ENCODE measurements around the gene LETMD1.
"Not testable (repeated sequence)": the region's sequence is repeated elsewhere in the genome, so short reads cannot be mapped to it uniquely, and the experiment has no call there.

Gene LETMD1

DNA sequence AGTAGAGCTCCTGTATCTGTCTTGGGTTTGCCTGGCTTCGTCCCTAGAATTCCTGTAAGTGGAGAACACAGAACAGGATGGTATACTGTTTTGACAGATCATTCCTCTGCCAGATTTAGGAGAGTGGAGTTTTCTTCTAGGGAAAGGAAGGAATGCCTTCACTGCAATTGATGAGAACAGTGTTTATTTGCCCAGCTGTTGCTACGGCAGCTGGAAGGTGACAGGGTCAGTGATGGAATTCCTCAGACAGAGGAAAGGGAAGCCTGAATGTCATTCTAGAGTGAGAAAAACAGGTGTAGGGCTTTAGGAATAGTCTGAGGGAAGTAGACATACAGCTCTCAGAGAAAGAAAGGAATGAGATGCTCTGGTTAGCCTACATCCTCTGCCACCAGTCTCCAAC is 23.5 kb downstream of the LETMD1 start:
- no peak overlapping the region for H3K27ac ChIP-seq (ENCODE audit: low read depth, low read length)
- peaks cover 25 to 60% of the 10 kb centered on the region in 2 donors for H3K36me3 ChIP-seq (ENCODE audit: control insufficient read depth in 1 of 2, insufficient read depth in 2 of 2, low read length in 2 of 2)
- H3K4me1 ChIP-seq (ENCODE audit: control insufficient read depth in 1 of 2, insufficient read depth in 2 of 2, low read length in 2 of 2): no peaks in the 10 kb centered on the region
- no peak overlapping the region for H3K4me3 ChIP-seq (ENCODE audit: low read depth in 1 of 2, low read length in 2 of 2)
- no peak overlapping the region for H3K9ac ChIP-seq (ENCODE audit: low read depth in 1 of 2, low read length in 2 of 2)
- no peaks in the 10 kb centered on the region for H3K27me3 ChIP-seq (ENCODE audit: control insufficient read depth in 1 of 2, insufficient read depth in 2 of 2, low read length in 2 of 2)
- no peaks in the 10 kb centered on the region for H3K9me3 ChIP-seq (ENCODE audit: control insufficient read depth in 1 of 2, low read length in 2 of 2)

DNA sequence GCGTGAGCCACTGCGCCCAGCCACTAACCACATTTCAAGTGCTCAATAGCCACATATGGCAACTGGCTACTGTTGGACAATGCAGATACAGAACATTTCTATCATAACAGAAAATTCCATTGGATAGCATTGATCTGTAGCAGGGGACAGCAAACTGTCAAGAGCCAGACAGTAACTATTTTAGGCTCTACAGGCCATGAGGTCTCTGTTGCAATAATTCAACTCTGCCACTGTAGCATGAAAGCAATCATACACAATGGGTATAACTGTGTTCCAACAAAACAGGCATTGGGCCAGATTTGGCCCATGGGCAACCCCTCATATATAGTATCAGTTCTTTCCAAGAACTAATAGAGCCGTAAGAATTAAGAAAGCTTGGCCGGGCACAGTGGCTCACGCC is 27.3 kb downstream of the LETMD1 start:
- Histone ChIP-seq H3K4me3 (ENCODE audit: low read depth in 1 of 2, low read length in 2 of 2) (no peak overlapping the region), H3K4me1 (ENCODE audit: control insufficient read depth in 1 of 2, insufficient read depth in 2 of 2, low read length in 2 of 2) (no peaks in the 10 kb centered on the region), H3K27ac (ENCODE audit: low read depth, low read length) (no peak overlapping the region), H3K27me3 (ENCODE audit: control insufficient read depth in 1 of 2, insufficient read depth in 2 of 2, low read length in 2 of 2) (no peaks in the 10 kb centered on the region), H3K36me3 (ENCODE audit: control insufficient read depth in 1 of 2, insufficient read depth in 2 of 2, low read length in 2 of 2) (peaks cover 14 to 35% of the 10 kb centered on the region in 2 donors), H3K9me3 (ENCODE audit: control insufficient read depth in 1 of 2, low read length in 2 of 2) (no peaks in the 10 kb centered on the region), H3K9ac (ENCODE audit: low read depth in 1 of 2, low read length in 2 of 2) (no peak overlapping the region)

DNA sequence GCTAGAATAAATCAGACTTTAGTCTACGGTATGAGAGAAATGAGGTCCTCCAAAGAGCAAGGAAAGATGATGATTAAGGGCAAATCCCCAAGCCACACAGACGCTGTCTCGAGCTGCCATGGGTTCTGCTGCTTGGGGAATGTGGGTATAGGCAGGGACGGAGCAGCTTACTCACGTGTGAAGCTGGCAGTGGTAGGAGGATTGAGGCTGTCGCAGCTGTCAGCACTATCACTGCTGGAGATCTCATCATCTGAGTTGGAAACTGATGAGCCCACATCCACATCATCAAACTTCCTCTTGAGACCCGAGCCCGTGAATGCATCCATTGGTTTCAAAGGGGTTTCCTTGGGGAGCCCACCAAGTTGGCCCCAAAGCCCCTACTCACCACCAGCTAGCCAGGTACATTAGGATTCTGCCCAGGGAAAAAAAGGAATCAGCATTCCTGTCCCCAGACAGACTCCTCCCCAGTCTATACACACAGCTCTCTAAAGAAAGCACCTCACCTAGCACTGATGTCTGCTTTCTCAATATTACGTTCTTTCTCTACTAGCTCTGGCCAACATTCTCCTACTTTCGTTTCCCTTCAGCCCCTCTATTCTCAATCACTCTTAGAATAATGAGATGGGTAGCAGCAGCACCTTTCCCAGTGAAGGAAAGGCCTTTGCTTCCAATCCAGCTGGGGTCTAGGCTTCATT is 28.3 kb downstream of the LETMD1 start:
- no peaks in the 10 kb centered on the region for H3K9me3 ChIP-seq (ENCODE audit: control insufficient read depth in 1 of 2, low read length in 2 of 2)
- H3K36me3 ChIP-seq (ENCODE audit: control insufficient read depth in 1 of 2, insufficient read depth in 2 of 2, low read length in 2 of 2): peaks cover 10 to 28% of the 10 kb centered on the region in 2 donors
- no peaks in the 10 kb centered on the region for H3K27me3 ChIP-seq (ENCODE audit: control insufficient read depth in 1 of 2, insufficient read depth in 2 of 2, low read length in 2 of 2)
- H3K9ac ChIP-seq (ENCODE audit: low read depth in 1 of 2, low read length in 2 of 2): no peak overlapping the region
- no peak overlapping the region for H3K4me3 ChIP-seq (ENCODE audit: low read depth in 1 of 2, low read length in 2 of 2)
- no peak overlapping the region for H3K27ac ChIP-seq (ENCODE audit: low read depth, low read length)
- no peaks in the 10 kb centered on the region for H3K4me1 ChIP-seq (ENCODE audit: control insufficient read depth in 1 of 2, insufficient read depth in 2 of 2, low read length in 2 of 2)

DNA sequence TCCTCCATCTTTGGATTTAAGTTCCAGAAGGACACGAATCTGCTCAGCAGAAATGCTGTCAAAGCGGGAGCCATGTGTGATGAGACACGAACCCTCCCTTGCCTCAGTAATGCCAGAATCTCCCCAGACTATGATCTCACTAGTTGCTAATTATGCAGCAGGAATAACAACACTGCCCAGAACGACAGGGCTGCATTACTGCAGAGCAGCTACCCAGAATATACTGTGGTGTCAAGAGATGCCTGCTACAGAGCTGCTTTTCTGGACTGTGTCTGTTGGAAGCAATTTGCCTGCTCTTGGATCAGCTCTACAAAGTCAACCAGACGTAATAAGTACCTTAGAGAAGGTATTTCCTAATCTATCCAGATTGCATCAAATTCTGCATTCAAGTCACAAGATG is 29.8 kb downstream of the LETMD1 start:
- Histone ChIP-seq H3K27ac (ENCODE audit: low read depth, low read length) (no peak overlapping the region), H3K4me1 (ENCODE audit: control insufficient read depth in 1 of 2, insufficient read depth in 2 of 2, low read length in 2 of 2) (peaks cover 9 to 15% of the 10 kb centered on the region in 2 donors)

DNA sequence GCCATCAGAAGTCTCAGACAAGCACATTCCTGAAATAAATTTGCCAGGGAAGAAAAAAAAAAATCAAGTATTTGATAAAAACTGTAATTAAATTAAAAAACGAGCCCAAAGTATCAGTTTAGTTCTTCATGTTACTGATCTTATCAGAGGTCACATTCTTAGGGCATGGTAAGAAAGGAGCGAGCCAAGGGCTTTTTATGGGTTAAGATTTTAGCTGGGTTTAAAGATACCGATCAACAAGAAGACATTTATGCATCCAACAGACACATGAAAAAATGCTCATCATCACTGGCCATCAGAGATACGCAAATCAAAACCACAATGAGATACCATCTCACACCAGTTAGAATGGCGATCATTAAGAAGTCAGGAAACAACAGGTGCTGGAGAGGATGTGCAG is 30.2 kb downstream of the LETMD1 start:
- not testable (repeated sequence) for H3K9me3 ChIP-seq (ENCODE audit: control insufficient read depth in 1 of 2, low read length in 2 of 2); H3K27ac ChIP-seq (ENCODE audit: low read depth, low read length); H3K9ac ChIP-seq (ENCODE audit: low read depth in 1 of 2, low read length in 2 of 2); H3K27me3 ChIP-seq (ENCODE audit: control insufficient read depth in 1 of 2, insufficient read depth in 2 of 2, low read length in 2 of 2); H3K4me3 ChIP-seq (ENCODE audit: low read depth in 1 of 2, low read length in 2 of 2)
- H3K4me1 ChIP-seq (ENCODE audit: control insufficient read depth in 1 of 2, insufficient read depth in 2 of 2, low read length in 2 of 2): peaks cover 9 to 15% of the 10 kb centered on the region in 2 donors
- peaks cover 3 to 12% of the 10 kb centered on the region in 2 donors for H3K36me3 ChIP-seq (ENCODE audit: control insufficient read depth in 1 of 2, insufficient read depth in 2 of 2, low read length in 2 of 2)

More for the DNA sequence above, 29.8 kb downstream of the LETMD1 start:
- Histone ChIP-seq H3K9me3 (ENCODE audit: control insufficient read depth in 1 of 2, low read length in 2 of 2) (no peaks in the 10 kb centered on the region), H3K36me3 (ENCODE audit: control insufficient read depth in 1 of 2, insufficient read depth in 2 of 2, low read length in 2 of 2) (peaks cover 3 to 16% of the 10 kb centered on the region in 2 donors), H3K9ac (ENCODE audit: low read depth in 1 of 2, low read length in 2 of 2) (no peak overlapping the region), H3K4me3 (ENCODE audit: low read depth in 1 of 2, low read length in 2 of 2) (no peak overlapping the region), H3K27me3 (ENCODE audit: control insufficient read depth in 1 of 2, insufficient read depth in 2 of 2, low read length in 2 of 2) (no peaks in the 10 kb centered on the region)

DNA sequence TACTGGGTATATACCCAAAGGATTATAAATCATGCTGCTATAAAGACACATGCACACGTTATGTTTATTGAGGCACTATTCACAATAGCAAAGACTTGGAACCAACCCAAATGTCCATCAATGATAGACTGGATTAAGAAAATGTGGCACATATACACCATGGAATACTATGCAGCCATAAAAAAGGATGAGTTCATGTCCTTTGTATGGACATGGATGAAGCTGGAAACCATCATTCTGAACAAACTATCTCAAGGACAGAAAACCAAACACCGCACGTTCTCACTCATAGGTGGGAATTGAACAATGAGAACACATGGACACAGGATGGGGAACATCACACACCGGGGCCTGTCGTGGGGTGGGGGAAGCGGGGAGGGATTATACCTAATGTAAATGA is 30.7 kb downstream of the LETMD1 start:
- H3K36me3 ChIP-seq (ENCODE audit: control insufficient read depth in 1 of 2, insufficient read depth in 2 of 2, low read length in 2 of 2); H3K9ac ChIP-seq (ENCODE audit: low read depth in 1 of 2, low read length in 2 of 2); H3K27me3 ChIP-seq (ENCODE audit: control insufficient read depth in 1 of 2, insufficient read depth in 2 of 2, low read length in 2 of 2); H3K27ac ChIP-seq (ENCODE audit: low read depth, low read length); H3K4me3 ChIP-seq (ENCODE audit: low read depth in 1 of 2, low read length in 2 of 2); H3K9me3 ChIP-seq (ENCODE audit: control insufficient read depth in 1 of 2, low read length in 2 of 2): not testable (repeated sequence)
- peaks cover 9 to 15% of the 10 kb centered on the region in 2 donors for H3K4me1 ChIP-seq (ENCODE audit: control insufficient read depth in 1 of 2, insufficient read depth in 2 of 2, low read length in 2 of 2)

DNA sequence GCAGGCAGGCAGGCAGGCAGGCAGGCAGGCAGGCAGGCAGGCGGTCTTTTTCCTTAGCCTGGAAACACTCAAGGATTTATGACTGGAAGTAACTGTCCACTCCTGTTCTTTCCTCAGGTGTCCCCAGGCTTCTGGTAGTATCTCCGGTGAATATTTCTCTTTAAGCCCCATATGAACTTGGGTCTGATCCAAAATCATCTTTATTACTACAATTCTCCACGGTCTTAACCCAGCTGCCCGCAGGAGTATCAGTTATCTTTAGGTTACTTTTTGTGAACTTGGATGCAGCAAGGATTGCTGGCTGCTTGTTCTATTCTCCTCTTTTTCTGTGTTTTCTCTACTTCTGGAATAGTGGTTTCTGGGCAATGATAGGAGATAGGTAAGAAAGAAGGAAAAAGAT is 32.0 kb downstream of the LETMD1 start:
- no peak overlapping the region for H3K27ac ChIP-seq (ENCODE audit: low read depth, low read length)

DNA sequence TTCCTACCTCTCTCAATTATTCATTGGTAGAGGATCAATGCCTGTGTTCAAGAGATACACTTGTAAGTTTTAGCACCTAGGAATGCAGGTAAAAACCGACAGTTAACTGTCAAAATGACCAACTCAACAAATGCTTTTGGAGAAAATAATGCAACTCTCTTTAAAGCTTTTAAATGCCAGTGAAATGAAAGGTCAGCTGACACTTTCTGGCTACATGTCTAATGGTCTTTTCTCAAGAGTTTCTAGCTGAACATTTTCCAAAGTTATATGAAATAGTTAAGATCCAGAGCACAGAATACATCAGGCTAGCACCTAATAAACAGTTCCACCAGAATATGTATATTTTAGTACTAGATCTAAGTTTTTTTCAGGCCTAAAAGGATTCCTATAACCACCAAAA is 33.3 kb downstream of the LETMD1 start:
- Histone ChIP-seq H3K9me3 (ENCODE audit: control insufficient read depth in 1 of 2, low read length in 2 of 2) (no peaks in the 10 kb centered on the region), H3K9ac (ENCODE audit: low read depth in 1 of 2, low read length in 2 of 2) (no peak overlapping the region), H3K4me3 (ENCODE audit: low read depth in 1 of 2, low read length in 2 of 2) (no peak overlapping the region), H3K27me3 (ENCODE audit: control insufficient read depth in 1 of 2, insufficient read depth in 2 of 2, low read length in 2 of 2) (no peaks in the 10 kb centered on the region), H3K4me1 (ENCODE audit: control insufficient read depth in 1 of 2, insufficient read depth in 2 of 2, low read length in 2 of 2) (peaks cover 9 to 15% of the 10 kb centered on the region in 2 donors), H3K36me3 (ENCODE audit: control insufficient read depth in 1 of 2, insufficient read depth in 2 of 2, low read length in 2 of 2) (no peaks in the 10 kb centered on the region), H3K27ac (ENCODE audit: low read depth, low read length) (no peak overlapping the region)

More for the DNA sequence above, 32.0 kb downstream of the LETMD1 start:
- Histone ChIP-seq H3K9me3 (ENCODE audit: control insufficient read depth in 1 of 2, low read length in 2 of 2) (no peaks in the 10 kb centered on the region), H3K4me3 (ENCODE audit: low read depth in 1 of 2, low read length in 2 of 2) (no peak overlapping the region), H3K9ac (ENCODE audit: low read depth in 1 of 2, low read length in 2 of 2) (no peak overlapping the region), H3K36me3 (ENCODE audit: control insufficient read depth in 1 of 2, insufficient read depth in 2 of 2, low read length in 2 of 2) (peaks cover 0 to 8% of the 10 kb centered on the region in 2 donors), H3K4me1 (ENCODE audit: control insufficient read depth in 1 of 2, insufficient read depth in 2 of 2, low read length in 2 of 2) (peaks cover 9 to 15% of the 10 kb centered on the region in 2 donors), H3K27me3 (ENCODE audit: control insufficient read depth in 1 of 2, insufficient read depth in 2 of 2, low read length in 2 of 2) (no peaks in the 10 kb centered on the region)

DNA sequence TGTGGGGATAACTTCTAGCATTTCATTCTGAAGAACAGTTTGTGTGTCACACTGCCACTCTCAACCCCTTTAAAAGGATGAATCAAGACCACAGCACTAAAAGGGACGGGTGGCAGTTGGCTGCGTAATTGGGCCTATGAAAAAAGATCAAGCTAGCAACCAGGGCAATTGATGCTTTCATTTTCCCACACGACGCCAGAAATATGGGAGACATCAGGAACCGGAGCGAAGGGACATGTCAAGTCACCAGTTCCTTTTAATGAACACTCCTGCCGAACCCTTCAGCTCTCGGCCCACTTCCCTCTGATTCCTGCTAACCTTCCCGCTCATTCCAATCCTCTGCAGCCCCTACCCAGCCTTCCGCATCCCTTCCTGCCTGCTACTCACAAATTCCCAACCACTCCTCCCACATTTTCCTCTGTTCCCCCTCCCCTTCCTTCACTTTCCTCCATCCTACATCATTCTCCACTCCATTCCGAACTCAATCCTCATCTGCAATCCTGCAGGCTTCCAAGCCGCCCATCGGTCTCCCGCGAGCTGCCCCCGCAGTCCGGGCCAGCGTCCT is 34.5 kb downstream of the LETMD1 start:
- H3K9me3 ChIP-seq (ENCODE audit: control insufficient read depth in 1 of 2, low read length in 2 of 2): no peaks in the 10 kb centered on the region
- H3K4me1 ChIP-seq (ENCODE audit: control insufficient read depth in 1 of 2, insufficient read depth in 2 of 2, low read length in 2 of 2): peaks cover 9 to 15% of the 10 kb centered on the region in 2 donors

DNA sequence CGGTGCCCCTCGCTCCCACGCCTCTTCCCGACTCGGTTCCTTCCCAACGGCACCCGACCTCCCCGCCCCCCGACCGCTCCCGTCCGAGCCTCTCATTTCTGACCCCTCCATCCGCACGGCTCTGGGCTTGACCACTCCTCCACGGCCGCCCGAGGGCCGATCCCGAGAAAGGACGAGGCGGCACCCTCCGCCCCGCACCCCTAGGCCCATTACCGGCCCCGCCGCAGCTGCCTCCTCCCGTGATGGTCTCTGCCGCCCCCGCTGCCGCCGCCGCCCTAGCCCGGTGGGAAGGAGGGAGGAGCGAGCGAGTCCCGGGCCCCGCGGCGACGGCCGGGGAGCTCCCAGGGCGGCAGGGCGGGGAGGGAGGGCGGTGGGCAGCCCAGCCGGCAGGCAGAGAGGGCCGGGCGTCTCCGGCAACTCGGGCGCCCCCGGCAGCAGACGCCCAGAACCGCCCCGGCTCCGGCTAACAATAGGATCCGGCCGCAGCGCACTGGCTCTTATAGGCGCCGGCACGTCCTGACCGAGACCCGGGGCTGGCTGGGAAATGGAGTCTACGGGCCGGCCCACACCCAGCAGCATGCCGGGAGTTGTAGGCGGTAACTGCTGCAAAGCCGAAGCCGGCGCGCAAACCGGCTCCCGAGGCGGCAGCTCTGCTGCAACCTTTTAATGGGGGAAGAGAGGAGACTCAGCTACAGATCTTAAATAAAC is 35.2 kb downstream of the LETMD1 start, which contains the start of gene CSRNP2:
TSS of gene CSRNP2 (minus strand) at position 471 of the 708 bp plus-strand sequence. CDS start 7,035 bp downstream, outside the sequence.
- Histone ChIP-seq H3K4me1 (ENCODE audit: control insufficient read depth in 1 of 2, insufficient read depth in 2 of 2, low read length in 2 of 2) (peaks cover 9 to 15% of the 10 kb centered on the region in 2 donors), H3K27ac (ENCODE audit: low read depth, low read length) (peak within 1 kb of the TSS; percentile 66), H3K27me3 (ENCODE audit: control insufficient read depth in 1 of 2, insufficient read depth in 2 of 2, low read length in 2 of 2) (no peaks in the 10 kb centered on the region), H3K9me3 (ENCODE audit: control insufficient read depth in 1 of 2, low read length in 2 of 2) (no peaks in the 10 kb centered on the region), H3K4me3 (ENCODE audit: low read depth in 1 of 2, low read length in 2 of 2) (peak within 1 kb of the TSS; percentile 92 to 95), H3K9ac (ENCODE audit: low read depth in 1 of 2, low read length in 2 of 2) (peak within 1 kb of the TSS; percentile 74 to 81), H3K36me3 (ENCODE audit: control insufficient read depth in 1 of 2, insufficient read depth in 2 of 2, low read length in 2 of 2) (no peaks in the 10 kb centered on the region)

More for the DNA sequence above, 34.5 kb downstream of the LETMD1 start:
- Histone ChIP-seq H3K4me3 (ENCODE audit: low read depth in 1 of 2, low read length in 2 of 2) (peak overlapping the region; percentile 92 to 95), H3K36me3 (ENCODE audit: control insufficient read depth in 1 of 2, insufficient read depth in 2 of 2, low read length in 2 of 2) (no peaks in the 10 kb centered on the region), H3K27ac (ENCODE audit: low read depth, low read length) (peak overlapping the region; percentile 66), H3K9ac (ENCODE audit: low read depth in 1 of 2, low read length in 2 of 2) (peak overlapping the region; percentile 74 to 81), H3K27me3 (ENCODE audit: control insufficient read depth in 1 of 2, insufficient read depth in 2 of 2, low read length in 2 of 2) (no peaks in the 10 kb centered on the region)
